ENCODE data around the gene TTC1.

- no peak for TF ChIP-seq POLR2A (IDR thresholded peaks at IDR 0.05)
- no peak for TF ChIP-seq EP300 (IDR thresholded peaks at IDR 0.05)
- no peak for TF ChIP-seq CTCF (IDR thresholded peaks at IDR 0.05)
- TF ChIP-seq POLR2AphosphoS5 (IDR thresholded peaks at IDR 0.05), result no peak
Observed at GRCh38 chr5:159972538-159973362, 36.2 kb upstream of the TTC1 start.
